ENCODE data around the gene MB.

DNA sequence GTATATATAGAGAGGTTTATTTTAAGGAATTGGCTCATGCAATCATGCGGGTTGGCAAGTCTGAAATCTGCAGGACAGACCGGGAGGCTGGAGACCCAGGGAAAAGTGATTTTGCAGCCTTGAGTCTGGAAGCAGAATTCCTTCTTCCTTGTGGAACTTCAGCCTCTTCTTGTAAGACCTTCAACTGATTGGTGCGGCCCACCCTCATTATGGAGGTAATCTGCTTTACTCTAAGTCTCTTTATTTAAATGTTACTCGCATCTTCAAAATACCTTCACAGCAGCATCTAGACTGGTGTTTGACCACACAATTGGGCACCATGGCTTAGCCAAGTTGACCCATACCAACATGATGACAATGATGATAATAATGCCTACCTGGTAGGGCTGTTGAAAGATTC is 17.8 kb downstream of the MB start:
- TF ChIP-seq ETV6 (IDR thresholded peaks at IDR 0.05; ENCODE audit: borderline replicate concordance in 1 of 2, low read depth in 2 of 2, low read length in 1 of 2) (no peak), ETV6 (CRISPR knock-in tag; IDR thresholded peaks at IDR 0.05; ENCODE audit: borderline replicate concordance) (no peak), GABPB1 (CRISPR knock-in tag; IDR thresholded peaks at IDR 0.05) (no peak), BRCA1 (IDR thresholded peaks at IDR 0.05) (no peak), BRCA1 (CRISPR knock-in tag; IDR thresholded peaks at IDR 0.05) (no peak), PHTF2 (CRISPR knock-in tag; IDR thresholded peaks at IDR 0.05) (no peak), TEAD2 (tag; IDR thresholded peaks at IDR 0.05) (no peak), EZH2 (IDR thresholded peaks at IDR 0.05; ENCODE audit: borderline replicate concordance, low read depth, low read length) (no peak)
- TF ChIP-seq, protein P1, sequence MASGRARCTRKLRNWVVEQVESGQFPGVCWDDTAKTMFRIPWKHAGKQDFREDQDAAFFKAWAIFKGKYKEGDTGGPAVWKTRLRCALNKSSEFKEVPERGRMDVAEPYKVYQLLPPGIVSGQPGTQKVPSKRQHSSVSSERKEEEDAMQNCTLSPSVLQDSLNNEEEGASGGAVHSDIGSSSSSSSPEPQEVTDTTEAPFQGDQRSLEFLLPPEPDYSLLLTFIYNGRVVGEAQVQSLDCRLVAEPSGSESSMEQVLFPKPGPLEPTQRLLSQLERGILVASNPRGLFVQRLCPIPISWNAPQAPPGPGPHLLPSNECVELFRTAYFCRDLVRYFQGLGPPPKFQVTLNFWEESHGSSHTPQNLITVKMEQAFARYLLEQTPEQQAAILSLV (tag; IDR thresholded peaks at IDR 0.05) = no peak
- TF ChIP-seq, protein P2, sequence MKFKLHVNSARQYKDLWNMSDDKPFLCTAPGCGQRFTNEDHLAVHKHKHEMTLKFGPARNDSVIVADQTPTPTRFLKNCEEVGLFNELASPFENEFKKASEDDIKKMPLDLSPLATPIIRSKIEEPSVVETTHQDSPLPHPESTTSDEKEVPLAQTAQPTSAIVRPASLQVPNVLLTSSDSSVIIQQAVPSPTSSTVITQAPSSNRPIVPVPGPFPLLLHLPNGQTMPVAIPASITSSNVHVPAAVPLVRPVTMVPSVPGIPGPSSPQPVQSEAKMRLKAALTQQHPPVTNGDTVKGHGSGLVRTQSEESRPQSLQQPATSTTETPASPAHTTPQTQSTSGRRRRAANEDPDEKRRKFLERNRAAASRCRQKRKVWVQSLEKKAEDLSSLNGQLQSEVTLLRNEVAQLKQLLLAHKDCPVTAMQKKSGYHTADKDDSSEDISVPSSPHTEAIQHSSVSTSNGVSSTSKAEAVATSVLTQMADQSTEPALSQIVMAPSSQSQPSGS (CRISPR knock-in tag; IDR thresholded peaks at IDR 0.05) = no peak
- TF ChIP-seq, protein P3, sequence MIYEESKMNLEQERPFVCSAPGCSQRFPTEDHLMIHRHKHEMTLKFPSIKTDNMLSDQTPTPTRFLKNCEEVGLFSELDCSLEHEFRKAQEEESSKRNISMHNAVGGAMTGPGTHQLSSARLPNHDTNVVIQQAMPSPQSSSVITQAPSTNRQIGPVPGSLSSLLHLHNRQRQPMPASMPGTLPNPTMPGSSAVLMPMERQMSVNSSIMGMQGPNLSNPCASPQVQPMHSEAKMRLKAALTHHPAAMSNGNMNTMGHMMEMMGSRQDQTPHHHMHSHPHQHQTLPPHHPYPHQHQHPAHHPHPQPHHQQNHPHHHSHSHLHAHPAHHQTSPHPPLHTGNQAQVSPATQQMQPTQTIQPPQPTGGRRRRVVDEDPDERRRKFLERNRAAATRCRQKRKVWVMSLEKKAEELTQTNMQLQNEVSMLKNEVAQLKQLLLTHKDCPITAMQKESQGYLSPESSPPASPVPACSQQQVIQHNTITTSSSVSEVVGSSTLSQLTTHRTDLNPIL (CRISPR knock-in tag; IDR thresholded peaks at IDR 0.05) = no peak
